B cell (primary cell): Measurements from ENCODE around the gene ADAMTSL5. TPM values are rescaled to one million over a fixed set of nuclear protein-coding genes. Genes with fewer than 3 reads are reported as not detected.

ENCODE experiments used
- ATAC-seq: fragments of 200-7000 bp; cut with Tn5 transposase; one replicate; pipeline ENCODE4 v1.10.0; 2021; ENCODE audit warnings: low read depth, mild to moderate bottlenecking, moderate number of reproducible peaks, moderate library complexity
- CTCF ChIA-PET: fragments of 350-600 bp; sonication (Branson Sonifier 250); formaldehyde crosslinking; loops from one replicate; lab custom pipeline; 2021; ENCODE audit warnings: antibody characterized with exemption, inconsistent platforms; lab: Charles Lee
- POLR2A ChIA-PET: fragments of 350-600 bp; sonication (Branson Sonifier 250); formaldehyde crosslinking; loops from one replicate; lab custom pipeline; 2021; ENCODE audit warnings: antibody characterized with exemption; lab: Charles Lee
- DNase-seq: peaks from one replicate; pipeline ENCODE4 v3.0.0; 2013
- H2AFZ ChIP-seq: 2 replicates; pipeline ENCODE4 v1.6.1; 2012; ENCODE audit warnings: mild to moderate bottlenecking, low read depth, low read length; ENCODE audit not compliant: insufficient read depth, poor library complexity, severe bottlenecking
- H3K27ac ChIP-seq, 2 donors: 1 replicate in 1 of 2; 2 replicates in 1 of 2; pipeline ENCODE4 v1.5.1; 2012 to 2013; ENCODE audit warnings: low read length in 2 of 2, mild to moderate bottlenecking in 2 of 2, moderate library complexity in 1 of 2
- H3K27me3 ChIP-seq, 4 experiments: fragments of 200-600 bp in 1 of 4; sonication (generic) in 1 of 4; replicated peaks in 1 of 4; 1 replicate in 2 of 4; 2 replicates in 2 of 4; pipeline versions ENCODE4 v1.6.1 to v1.7.0; 2013 to 2016; ENCODE audit warnings: low read length in 3 of 4, mild to moderate bottlenecking in 2 of 4, mixed read lengths in 1 of 4, moderate library complexity in 1 of 4; ENCODE audit not compliant: insufficient read depth in 4 of 4, control insufficient read depth in 3 of 4; ENCODE audit errors: control extremely low read depth in 1 of 4
- H3K36me3 ChIP-seq, 2 experiments: replicated peaks in 1 of 2; 1 replicate in 1 of 2; 2 replicates in 1 of 2; pipeline versions ENCODE4 v1.6.1 to v1.7.1; 2013; ENCODE audit warnings: low read length in 1 of 2; ENCODE audit not compliant: insufficient read depth in 2 of 2, control insufficient read depth in 1 of 2; ENCODE audit errors: control extremely low read depth in 1 of 2, extremely low read depth in 1 of 2
- H3K4me1 ChIP-seq, 2 donors: fragments of 200-600 bp in 1 of 2; sonication (generic) in 1 of 2; 1 replicate in 1 of 2; 2 replicates in 1 of 2; pipeline versions ENCODE4 v1.5.1 to v1.6.1; 2013 to 2017; ENCODE audit warnings: low read length in 2 of 2; ENCODE audit not compliant: control insufficient read depth in 2 of 2, insufficient read depth in 2 of 2
- H3K4me2 ChIP-seq: replicated peaks from 2 replicates; pipeline ENCODE3; 2012; ENCODE audit warnings: mild to moderate bottlenecking, low read depth, low read length; ENCODE audit not compliant: poor library complexity, severe bottlenecking
- H3K4me3 ChIP-seq, 5 experiments: fragments of 200-600 bp in 1 of 5; sonication (generic) in 1 of 5; 1 replicate in 3 of 5; 2 replicates in 2 of 5; pipeline versions ENCODE4 v1.5.1 to v1.7.0; 2011 to 2016; ENCODE audit warnings: low read length in 4 of 5, mild to moderate bottlenecking in 4 of 5, low read depth in 2 of 5, control low read depth in 1 of 5, moderate library complexity in 1 of 5; ENCODE audit not compliant: insufficient read depth in 1 of 5; ENCODE audit errors: control extremely low read depth in 1 of 5, extremely low read depth in 1 of 5
- H3K79me2 ChIP-seq: fragments of 200-600 bp; sonication (generic); one replicate; pipeline ENCODE4 v1.6.0; 2016; ENCODE audit warnings: low read length; ENCODE audit not compliant: control insufficient read depth, insufficient read depth
- H3K9ac ChIP-seq: fragments of 200-600 bp; sonication (generic); 2 replicates; pipeline ENCODE4 v1.6.1; 2017; ENCODE audit warnings: mild to moderate bottlenecking, low read length, moderate library complexity
- H3K9me3 ChIP-seq, 3 donors: one replicate each; pipeline versions ENCODE4 v1.6.1 to v1.7.1; 2013; ENCODE audit warnings: low read length in 2 of 3; ENCODE audit not compliant: control insufficient read depth in 2 of 3, insufficient read depth in 1 of 3; ENCODE audit errors: control extremely low read depth in 1 of 3
- H4K20me1 ChIP-seq: 2 replicates; pipeline ENCODE4 v1.6.0; 2012; ENCODE audit warnings: mild to moderate bottlenecking, low read length; ENCODE audit not compliant: insufficient read depth, control insufficient read depth, poor library complexity, severe bottlenecking
- H3K27ac Mint-ChIP-seq: one replicate; pipeline ENCODE4 v1.8.0; 2021; ENCODE audit warnings: mixed read lengths
- H3K27me3 Mint-ChIP-seq: one replicate; pipeline ENCODE4 v1.8.0; 2021; ENCODE audit warnings: mixed read lengths
- H3K4me1 Mint-ChIP-seq: one replicate; pipeline ENCODE4 v1.8.0; 2021; ENCODE audit warnings: mixed read lengths
- H3K4me3 Mint-ChIP-seq: one replicate; pipeline ENCODE4 v1.8.0; 2021; ENCODE audit warnings: mixed read lengths
- H3K9me3 Mint-ChIP-seq: one replicate; pipeline ENCODE4 v1.8.0; 2022; ENCODE audit warnings: mixed read lengths; ENCODE audit not compliant: insufficient read depth
- EZH2 ChIP-seq: IDR thresholded peaks from 2 replicates; pipeline ENCODE4 v1.6.1; 2012; ENCODE audit warnings: borderline replicate concordance, low read depth, mild to moderate bottlenecking, moderate library complexity, low read length; ENCODE audit not compliant: insufficient read depth, poor library complexity, severe bottlenecking
- WGBS: methylation state at CpG from one replicate; pipeline ENCODE4 v1.1.5; 2013; ENCODE audit warnings: missing lambda C conversion rate; ENCODE audit not compliant: insufficient coverage; 5-methylcytosine and 5-hydroxymethylcytosine counted together
- intact Hi-C: fragments of 100-400 bp; cut with micrococcal nuclease; formaldehyde crosslinking; loops from one replicate; pipeline ENCODE4 v1.10.0; 2022
- polyA plus RNA-seq: library from polyadenylated mRNA; depleted of rRNA; stranded (reverse); fragments of >200 nt; gene quantifications from 2 replicates; pipeline ENCODE4 v1.2.3, GENCODE V29; 2012
- total RNA-seq, 2 donors: library from RNA; stranded (reverse); fragments of 120-200 nt in 1 of 2; gene quantifications; 1 replicate in 1 of 2; 2 replicates in 1 of 2; pipeline versions ENCODE4 v1.2.3 to v1.2.4, GENCODE V29; 2013 to 2022
- TF ChIP-seq, protein P1 (sequence below): fragments of 200-600 bp; IDR thresholded peaks from one replicate; pipeline ENCODE4 v1.8.0; 2022; ENCODE audit warnings: antibody characterized with exemption, mild to moderate bottlenecking

Gene ADAMTSL5
- total and polyA plus RNA-seq, 2 donors (not counting 1 experiment from before 2014, with no cell fraction given) = 0.09 TPM; not detected in 1

DNA sequence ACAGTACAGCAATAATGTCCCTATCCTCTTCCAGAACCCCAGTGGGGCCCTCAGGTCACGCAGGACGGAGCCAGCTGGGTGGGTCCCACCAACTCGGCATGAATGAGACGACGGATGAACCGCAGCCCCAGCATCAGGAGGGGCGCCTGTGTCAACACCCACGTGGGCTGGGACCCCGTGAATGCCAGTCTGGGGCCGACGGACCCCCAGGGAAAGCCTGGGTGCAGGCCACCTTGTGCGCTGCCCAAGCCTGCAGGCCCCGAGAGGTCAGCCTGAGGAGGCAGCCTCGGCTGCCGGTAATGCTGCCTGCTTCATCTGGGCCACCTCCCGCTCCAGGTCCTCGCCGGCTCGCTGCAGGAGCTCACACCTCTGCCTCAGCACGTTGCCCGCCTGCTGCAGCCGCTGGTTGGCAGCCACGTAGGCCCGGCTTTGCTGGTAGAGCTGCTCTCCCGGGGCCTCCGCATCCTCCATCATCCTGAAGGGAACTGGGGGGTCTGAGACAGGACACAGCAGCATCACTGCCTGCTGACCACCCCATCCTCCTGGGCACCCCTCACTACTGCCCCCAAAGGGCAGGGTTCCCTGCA is 38.0 kb downstream of the ADAMTSL5 start:
- intact Hi-C loops = no loop called here
- Histone ChIP-seq H3K4me2 (no peak overlapping the region), H4K20me1 (peaks cover 72% of the 10 kb centered on the region), H3K9ac (no peak overlapping the region), H2AFZ (no peak overlapping the region), H3K4me1 (peaks cover 33 to 45% of the 10 kb centered on the region in 2 donors), H3K79me2 (peaks cover 33% of the 10 kb centered on the region), H3K36me3 (peaks cover 0 to 4% of the 10 kb centered on the region in 2 experiments), H3K27me3 (peaks cover 0 to 31% (median 11%) of the 10 kb centered on the region in 4 experiments), H3K27ac (no peak overlapping the region), H3K4me3 (no peak overlapping the region), H3K9me3 (no peaks in the 10 kb centered on the region)
- peaks cover 3% of the 10 kb centered on the region for H3K27me3 Mint-ChIP-seq
- DNase-seq (no peak), ATAC-seq (no peak)
- POLR2A ChIA-PET = no interaction called here
- CTCF ChIA-PET = interaction anchor here (1.1 kb wide), 1 partner anchor 31 kb away, joined by 3 read pairs; no protein-coding TSS in a partner anchor
- H3K9me3 Mint-ChIP-seq = no peaks in the 10 kb centered on the region
- 95% methylated on average over 25 of the region's 26 CpGs for WGBS
- TF ChIP-seq, protein P1, sequence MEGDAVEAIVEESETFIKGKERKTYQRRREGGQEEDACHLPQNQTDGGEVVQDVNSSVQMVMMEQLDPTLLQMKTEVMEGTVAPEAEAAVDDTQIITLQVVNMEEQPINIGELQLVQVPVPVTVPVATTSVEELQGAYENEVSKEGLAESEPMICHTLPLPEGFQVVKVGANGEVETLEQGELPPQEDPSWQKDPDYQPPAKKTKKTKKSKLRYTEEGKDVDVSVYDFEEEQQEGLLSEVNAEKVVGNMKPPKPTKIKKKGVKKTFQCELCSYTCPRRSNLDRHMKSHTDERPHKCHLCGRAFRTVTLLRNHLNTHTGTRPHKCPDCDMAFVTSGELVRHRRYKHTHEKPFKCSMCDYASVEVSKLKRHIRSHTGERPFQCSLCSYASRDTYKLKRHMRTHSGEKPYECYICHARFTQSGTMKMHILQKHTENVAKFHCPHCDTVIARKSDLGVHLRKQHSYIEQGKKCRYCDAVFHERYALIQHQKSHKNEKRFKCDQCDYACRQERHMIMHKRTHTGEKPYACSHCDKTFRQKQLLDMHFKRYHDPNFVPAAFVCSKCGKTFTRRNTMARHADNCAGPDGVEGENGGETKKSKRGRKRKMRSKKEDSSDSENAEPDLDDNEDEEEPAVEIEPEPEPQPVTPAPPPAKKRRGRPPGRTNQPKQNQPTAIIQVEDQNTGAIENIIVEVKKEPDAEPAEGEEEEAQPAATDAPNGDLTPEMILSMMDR = no peak
- TF ChIP-seq EZH2 = no peak
- H3K4me3 Mint-ChIP-seq = no peak overlapping the region
- peaks cover 31% of the 10 kb centered on the region for H3K4me1 Mint-ChIP-seq
- no peak overlapping the region for H3K27ac Mint-ChIP-seq

DNA sequence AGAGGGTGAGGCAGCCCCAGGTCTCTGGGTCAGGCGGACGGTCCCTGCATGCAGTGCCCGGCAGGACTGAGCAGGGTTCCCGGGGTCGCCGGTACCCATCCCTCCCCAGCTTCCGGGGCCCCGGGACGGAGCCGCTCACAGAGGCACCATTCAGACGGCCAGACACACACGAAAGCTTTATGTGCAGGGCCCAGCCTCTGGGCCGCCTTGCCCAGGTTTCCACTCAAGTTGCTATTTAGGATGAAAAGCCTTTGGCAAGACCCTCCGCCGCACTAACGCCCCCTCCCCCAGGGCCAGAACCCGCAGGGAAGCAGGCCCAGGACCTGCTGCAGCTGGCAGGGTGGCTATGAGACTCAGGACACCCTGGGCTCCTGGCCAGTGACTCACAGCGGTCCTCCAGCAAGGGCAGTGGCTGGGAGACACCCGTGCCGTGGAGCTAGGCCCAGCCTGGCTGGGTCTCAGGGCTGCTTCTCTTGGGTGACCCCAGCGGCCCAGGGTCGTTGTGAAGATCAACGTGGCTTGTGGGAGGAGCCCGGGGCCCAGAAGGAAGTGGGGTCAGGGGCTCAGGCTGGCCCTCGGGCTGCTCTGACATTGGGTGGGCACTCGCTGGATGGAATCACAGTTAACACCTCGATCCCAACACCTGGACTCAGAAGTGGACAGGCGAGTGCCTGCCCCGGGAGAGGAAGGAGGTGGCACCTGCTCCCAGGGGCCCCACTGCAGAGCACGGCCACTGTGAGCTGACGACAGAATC is 38.6 kb downstream of the ADAMTSL5 start:
- Histone ChIP-seq H3K9ac (no peak overlapping the region), H3K79me2 (peaks cover 30% of the 10 kb centered on the region), H3K36me3 (peaks cover 0 to 4% of the 10 kb centered on the region in 2 experiments), H3K27ac (no peak overlapping the region), H3K9me3 (no peaks in the 10 kb centered on the region), H3K4me2 (no peak overlapping the region), H3K4me3 (no peak overlapping the region), H3K4me1 (peaks cover 36 to 43% of the 10 kb centered on the region in 2 donors), H3K27me3 (peaks cover 0 to 32% (median 11%) of the 10 kb centered on the region in 4 experiments), H2AFZ (no peak overlapping the region), H4K20me1 (peaks cover 74% of the 10 kb centered on the region)
- Mint-ChIP-seq H3K27ac (no peak overlapping the region), H3K4me3 (no peak overlapping the region), H3K27me3 (peaks cover 3% of the 10 kb centered on the region), H3K4me1 (peaks cover 30% of the 10 kb centered on the region), H3K9me3 (no peaks in the 10 kb centered on the region)
- 93% methylated on average over 30 of the region's 31 CpGs for WGBS
- ATAC-seq (no peak), DNase-seq (no peak)
- POLR2A ChIA-PET = no interaction called here
- CTCF ChIA-PET = no interaction called here
- TF ChIP-seq EZH2 = no peak
- TF ChIP-seq, protein P1 = no peak
- intact Hi-C loops = no loop called here
